A549 (cell line): ENCODE measurements around the gene RRBP1.

ENCODE experiments used
- BHLHE40 ChIP-seq: IDR thresholded peaks from 2 replicates; pipeline ENCODE4 v1.6.1; 2012; ENCODE audit warnings: low read depth, low read length, inconsistent platforms
- CHD4 ChIP-seq: fragments of 200-600 bp; sonication (generic); IDR thresholded peaks from 2 replicates; pipeline ENCODE4 v1.6.1; 2016; ENCODE audit warnings: antibody characterized with exemption, mild to moderate bottlenecking, borderline replicate concordance
- CTCF ChIP-seq: fragments of >200 bp; sonication (Bioruptor Twin); formaldehyde crosslinking; IDR thresholded peaks from 3 replicates; pipeline ENCODE4 v1.5.1; 2016
- EP300 ChIP-seq, 2 experiments: fragments of >200 bp; sonication (Bioruptor Twin); formaldehyde crosslinking; IDR thresholded peaks; 2 replicates in 1 of 2; 3 replicates in 1 of 2; pipeline ENCODE4 v1.6.1; 2016 to 2017
- NR3C1 ChIP-seq: fragments of >200 bp; sonication (Bioruptor Twin); formaldehyde crosslinking; IDR thresholded peaks from 3 replicates; pipeline ENCODE4 v1.6.1; 2017
- POLR2A ChIP-seq: IDR thresholded peaks from 2 replicates; pipeline ENCODE4 v1.6.1; 2012; ENCODE audit warnings: mild to moderate bottlenecking, low read length

DNA sequence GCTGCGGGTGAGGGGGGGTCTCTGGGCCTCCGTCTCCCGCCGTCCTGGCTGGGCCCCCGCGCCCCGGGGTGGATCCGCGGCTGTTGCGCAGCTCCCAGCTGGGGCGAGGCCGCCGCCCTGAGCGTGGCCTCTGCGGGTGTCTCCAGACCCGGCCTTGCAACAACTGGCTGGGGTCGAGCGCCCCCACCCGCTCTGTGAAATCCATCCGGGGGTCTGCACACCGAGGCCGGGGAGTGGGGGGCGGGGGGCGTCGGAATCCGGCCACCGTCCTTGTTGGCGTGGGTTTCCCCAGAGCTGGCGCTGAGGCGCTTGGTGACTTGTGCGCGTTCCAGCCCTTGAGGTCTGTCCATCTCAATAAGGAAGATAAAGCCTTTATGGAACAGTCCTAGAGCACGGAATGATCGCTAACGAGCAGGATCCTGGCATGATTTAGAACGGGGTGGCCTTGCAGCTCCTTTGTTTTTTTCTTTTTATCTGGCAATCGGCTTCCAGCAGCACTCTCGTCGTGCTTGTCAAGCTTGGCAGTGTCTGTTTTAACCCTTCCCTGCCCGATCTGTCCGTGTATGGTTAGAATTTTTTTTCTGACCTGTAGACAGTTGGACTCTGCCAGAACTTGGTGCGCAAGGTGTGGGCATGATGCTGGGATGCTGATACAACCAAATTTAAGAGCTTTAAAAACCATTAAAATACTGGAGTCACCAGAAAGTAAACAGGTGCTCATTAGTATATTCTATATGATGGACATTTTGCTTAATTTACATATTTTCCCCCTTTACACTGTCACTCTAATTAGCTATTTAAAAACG, 111.5 kb downstream of the RRBP1 start:
- TF ChIP-seq EP300 (IDR thresholded peaks at IDR 0.05) (no peak), CTCF (peak; percentile 39; the same call in 2 of the 3 replicates), POLR2A (no peak), NR3C1 (no peak), CHD4 (no peak), BHLHE40 (no peak)
